GM23338 (cell line): Measurements from ENCODE around the gene HRH3. TPM values are rescaled to one million over a fixed set of nuclear protein-coding genes. Genes with fewer than 3 reads are reported as not detected.

Source experiments
- ATAC-seq: fragments of 200-7000 bp; cut with Tn5 transposase; 3 replicates; pipeline ENCODE4 v1.9.1; 2020
- DNase-seq: peaks from one replicate; pipeline ENCODE4 v3.0.0-alpha.2; 2015; ENCODE audit warnings: low spot score
- H2AFZ ChIP-seq: fragments of 200-600 bp; sonication (generic); 2 replicates; pipeline ENCODE4 v1.8.0; 2016; ENCODE audit warnings: antibody characterized with exemption, mild to moderate bottlenecking, moderate library complexity
- H3F3A ChIP-seq: fragments of 200-600 bp; sonication (generic); replicated peaks from 2 replicates; pipeline ENCODE4 v1.8.0; 2017; ENCODE audit warnings: antibody characterized with exemption, mixed run types, low read depth
- H3K27ac ChIP-seq: fragments of 200-600 bp; sonication (generic); 2 replicates; pipeline ENCODE4 v1.6.1; 2016; ENCODE audit warnings: low read depth
- H3K27me3 ChIP-seq: fragments of 200-600 bp; sonication (generic); 2 replicates; pipeline ENCODE4 v1.8.0; 2016; ENCODE audit warnings: mild to moderate bottlenecking, mixed run types, moderate library complexity; ENCODE audit not compliant: insufficient read depth
- H3K36me3 ChIP-seq: fragments of 200-600 bp; sonication (generic); 2 replicates; pipeline ENCODE4 v1.8.0; 2016; ENCODE audit warnings: mild to moderate bottlenecking; ENCODE audit not compliant: insufficient read depth
- H3K4me1 ChIP-seq: fragments of 200-600 bp; sonication (generic); 2 replicates; pipeline ENCODE4 v1.8.0; 2016; ENCODE audit warnings: mild to moderate bottlenecking, moderate library complexity; ENCODE audit not compliant: insufficient read depth
- H3K4me2 ChIP-seq: fragments of 200-600 bp; sonication (generic); 2 replicates; pipeline ENCODE4 v1.7.1; 2017; ENCODE audit warnings: mixed run types
- H3K4me3 ChIP-seq: fragments of 200-600 bp; sonication (generic); 2 replicates; pipeline ENCODE4 v1.6.1; 2016; ENCODE audit warnings: mixed run types
- H3K79me2 ChIP-seq: fragments of 200-600 bp; sonication (generic); replicated peaks from 2 replicates; pipeline ENCODE4 v1.8.0; 2017; ENCODE audit warnings: mild to moderate bottlenecking; ENCODE audit not compliant: insufficient read depth
- H3K9me2 ChIP-seq: fragments of 200-600 bp; sonication (generic); 2 replicates; pipeline ENCODE4 v1.8.0; 2017; ENCODE audit not compliant: insufficient read depth
- H4K20me1 ChIP-seq: fragments of 200-600 bp; sonication (generic); replicated peaks from 2 replicates; pipeline ENCODE4 v1.8.0; 2017; ENCODE audit warnings: mild to moderate bottlenecking; ENCODE audit not compliant: insufficient read depth
- H3K27ac Mint-ChIP-seq: 2 replicates; pipeline ENCODE4 v1.8.0; 2020; ENCODE audit warnings: inconsistent platforms, mild to moderate bottlenecking, moderate library complexity, mixed read lengths
- H3K27me3 Mint-ChIP-seq: 3 replicates; pipeline ENCODE4 v1.8.0; 2022; ENCODE audit warnings: low read depth, mild to moderate bottlenecking, moderate library complexity, mixed read lengths, inconsistent platforms; ENCODE audit not compliant: insufficient read depth, poor library complexity
- H3K36me3 Mint-ChIP-seq: 3 replicates; pipeline ENCODE4 v1.8.0; 2021; ENCODE audit warnings: low read depth, mild to moderate bottlenecking, inconsistent platforms, moderate library complexity, mixed read lengths
- H3K4me1 Mint-ChIP-seq: 3 replicates; pipeline ENCODE4 v1.8.0; 2020; ENCODE audit warnings: mild to moderate bottlenecking, inconsistent platforms, mixed read lengths
- H3K4me3 Mint-ChIP-seq: 3 replicates; pipeline ENCODE4 v1.8.0; 2021; ENCODE audit warnings: moderate library complexity, mild to moderate bottlenecking, inconsistent platforms, mixed read lengths
- H3K9me3 Mint-ChIP-seq: 3 replicates; pipeline ENCODE4 v1.8.0; 2020; ENCODE audit warnings: moderate library complexity, mild to moderate bottlenecking, inconsistent platforms, mixed read lengths
- ETS1 ChIP-seq: IDR thresholded peaks from 2 replicates; pipeline ENCODE4 v1.6.1; 2016; ENCODE audit warnings: antibody characterized with exemption
- EZH2phosphoT487 ChIP-seq: fragments of 200-600 bp; sonication (generic); IDR thresholded peaks from one replicate; pipeline ENCODE4 v1.8.1; 2018; ENCODE audit warnings: antibody characterized with exemption; ENCODE audit not compliant: unreplicated experiment
- JUNB ChIP-seq: IDR thresholded peaks from one replicate; pipeline ENCODE4 v1.6.1; 2016; ENCODE audit warnings: antibody characterized with exemption; ENCODE audit not compliant: unreplicated experiment
- NANOG ChIP-seq: IDR thresholded peaks from 2 replicates; pipeline ENCODE4 v1.6.1; 2016; ENCODE audit warnings: antibody characterized with exemption, borderline replicate concordance
- REST ChIP-seq: IDR thresholded peaks from one replicate; pipeline ENCODE4 v1.6.1; 2018; ENCODE audit warnings: antibody characterized with exemption; ENCODE audit not compliant: unreplicated experiment
- STAT1 ChIP-seq: IDR thresholded peaks from one replicate; pipeline ENCODE4 v1.6.1; 2016; ENCODE audit warnings: antibody characterized with exemption; ENCODE audit not compliant: unreplicated experiment
- ZNF114 ChIP-seq: fragments of 250-450 bp; sonication (Bioruptor Pico); IDR thresholded peaks from 2 replicates; pipeline ENCODE4 v1.5.0; 2020; ENCODE audit warnings: mild to moderate bottlenecking, moderate library complexity
- ZNF331 ChIP-seq: fragments of 250-450 bp; sonication (Bioruptor Pico); IDR thresholded peaks from 2 replicates; pipeline ENCODE4 v1.5.0; 2020; ENCODE audit warnings: low read depth, mild to moderate bottlenecking, moderate library complexity
- ZNF462 ChIP-seq: fragments of 250-450 bp; sonication (Bioruptor Pico); IDR thresholded peaks from 2 replicates; pipeline ENCODE4 v1.5.0; 2020; ENCODE audit warnings: mild to moderate bottlenecking, moderate library complexity
- polyA plus RNA-seq: library from polyadenylated mRNA; unstranded; fragments of >200 nt; fragmentation: Nextera tagmentation; extraction: Ambion mirVana; gene quantifications from 2 replicates; pipeline ENCODE4 v1.2.1, GENCODE V29; 2016
- total RNA-seq: library from RNA; depleted of rRNA; stranded (reverse); fragments of >200 nt; shearing (Covaris generic); gene quantifications from 2 replicates; pipeline ENCODE4 v1.2.3, GENCODE V29; 2014

Gene HRH3
- total and polyA plus RNA-seq, 2 experiments from 2014 or later, result 1.5 to 5.2 TPM

- Histone ChIP-seq H4K20me1 (no peaks in the 10 kb centered on the region), H3K27ac (no peak overlapping the region), H3F3A (no peaks in the 10 kb centered on the region), H3K4me1 (no peaks in the 10 kb centered on the region), H3K4me2 (no peak overlapping the region), H3K4me3 (no peak overlapping the region), H3K36me3 (no peaks in the 10 kb centered on the region; the same call in none of the 2 replicates), H3K27me3 (no peaks in the 10 kb centered on the region), H3K79me2 (no peaks in the 10 kb centered on the region), H3K9me2 (no peaks in the 10 kb centered on the region), H2AFZ (no peak overlapping the region)
- DNase-seq, result no peak
- Mint-ChIP-seq H3K27ac (no peak overlapping the region), H3K4me3 (no peak overlapping the region), H3K9me3 (no peaks in the 10 kb centered on the region), H3K36me3 (peaks cover 51% of the 10 kb centered on the region), H3K27me3 (peaks cover 2% of the 10 kb centered on the region), H3K4me1 (no peaks in the 10 kb centered on the region; the same call in 2 of the 3 replicates)
- no peak for ATAC-seq
- no peak for TF ChIP-seq REST
- no peak for TF ChIP-seq STAT1
- no peak for TF ChIP-seq ETS1
- TF ChIP-seq EZH2phosphoT487, result no peak
- TF ChIP-seq ZNF114, result no peak
- TF ChIP-seq ZNF331, result no peak
- TF ChIP-seq JUNB, result no peak
- TF ChIP-seq NANOG, result no peak
- TF ChIP-seq ZNF462 (CRISPR knock-in tag), result no peak
Observed at GRCh38 chr20:62198931-62199330, 21.1 kb downstream of the HRH3 start.
